Stimulated activated CD4-positive, alpha-beta T cell treated with anti-CD3 and anti-CD28 coated beads, Interleukin-2, amount 100 ng/mL, for 24 hours (primary cell): ENCODE measurements around the gene COX15.
"Not testable (repeated sequence)": the region's sequence is repeated elsewhere in the genome, so short reads cannot be mapped to it uniquely, and the experiment has no call there.

Source experiments
- DNase-seq, 2 donors: peaks; one replicate each; pipeline ENCODE4 v3.0.0-alpha.2; 2020

COX15 gene

DNA sequence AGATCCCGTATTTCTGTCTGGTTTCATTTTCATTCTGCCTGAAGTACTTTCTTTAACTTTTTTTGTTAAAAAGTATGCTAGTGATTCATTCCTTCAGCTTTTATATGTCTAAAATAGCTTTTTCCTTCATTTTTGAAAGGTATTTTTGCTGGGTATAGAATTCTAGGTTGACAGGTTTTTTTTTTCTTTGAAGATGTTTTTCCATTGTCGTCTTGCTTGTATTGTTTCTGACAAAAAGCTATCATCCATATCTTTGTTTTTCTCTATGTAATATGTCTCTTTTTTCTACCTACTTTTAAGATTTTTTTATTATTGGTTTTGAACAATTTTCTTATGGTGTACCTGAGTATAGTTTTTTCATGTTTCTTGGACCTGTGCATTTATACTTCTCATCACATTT lies 8.3 kb upstream of the COX15 start:
- DNase-seq: no peak

DNA sequence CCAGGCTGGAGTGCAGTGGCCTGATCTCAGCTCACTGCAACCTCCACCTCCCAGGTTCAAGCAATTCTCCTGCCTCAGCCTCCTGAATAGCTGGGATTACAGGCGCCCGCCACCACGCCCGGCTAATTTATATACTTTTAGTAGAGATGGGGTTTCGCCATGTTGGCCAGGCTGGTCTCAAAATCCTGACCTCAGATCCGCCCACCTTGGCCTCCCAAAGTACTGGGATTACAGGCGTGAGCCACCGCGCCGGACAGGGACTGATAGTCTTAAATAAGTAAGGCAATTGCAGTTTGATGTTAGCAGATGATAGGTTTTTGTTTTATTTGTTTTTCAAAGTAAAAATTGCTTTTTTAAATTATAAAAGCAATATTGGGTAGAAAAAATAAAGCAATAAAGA lies 2.2 kb upstream of the COX15 start:
- DNase-seq: not testable (repeated sequence)

DNA sequence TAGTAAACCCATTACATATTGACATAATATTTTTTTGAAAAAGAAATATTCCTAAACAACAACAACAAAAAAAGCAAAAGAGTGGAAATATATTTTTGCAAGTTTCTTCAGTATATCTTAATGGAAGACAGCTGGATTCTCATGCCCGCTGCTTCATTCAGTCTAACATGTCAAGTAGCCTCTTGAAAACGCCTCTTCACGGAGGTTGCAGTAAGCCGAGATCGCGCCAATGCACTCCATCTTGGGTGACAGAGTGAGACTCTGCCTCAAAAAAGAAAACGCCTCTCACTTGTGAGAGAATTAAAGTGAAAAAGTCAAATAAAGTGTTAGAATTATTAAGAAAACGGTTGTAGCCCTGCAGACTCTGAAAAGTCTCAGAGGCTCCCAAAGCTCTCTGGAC lies 1.4 kb upstream of the COX15 start:
- DNase-seq: no peak

DNA sequence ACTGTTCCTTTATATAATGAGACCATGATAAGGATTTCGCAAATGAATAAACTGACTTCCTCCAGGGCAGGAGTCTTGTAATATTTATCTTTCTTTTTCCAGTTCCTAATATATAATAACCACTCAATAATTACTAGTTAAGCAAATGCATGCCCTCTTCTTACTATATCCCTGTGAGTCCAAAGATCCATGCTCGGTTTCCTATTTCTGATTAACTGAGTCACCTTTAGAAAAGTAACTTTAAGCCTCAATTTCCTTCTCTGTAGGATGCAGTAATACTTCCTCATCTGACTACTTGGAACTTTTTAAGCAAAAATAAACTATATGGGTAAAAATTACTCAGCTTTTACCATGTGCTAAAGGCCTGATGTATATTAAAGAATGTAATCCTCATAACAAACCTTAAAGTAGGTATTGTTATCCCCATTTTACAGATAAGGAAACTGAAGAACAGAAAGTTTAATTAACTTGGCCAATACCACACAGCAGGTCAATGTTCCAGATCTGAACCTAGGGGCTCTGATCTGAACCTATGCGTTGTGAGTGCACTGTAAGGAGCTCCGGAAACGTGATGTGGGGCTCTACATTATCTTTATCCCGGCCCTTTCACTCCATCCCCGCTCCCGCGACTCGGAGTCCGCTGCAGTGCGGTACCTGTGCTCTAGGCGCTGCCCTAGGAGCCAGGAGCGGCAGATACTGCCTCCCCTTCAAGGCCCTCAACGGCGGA lies 458 bp downstream of the COX15 start:
- DNase-seq: no peak

DNA sequence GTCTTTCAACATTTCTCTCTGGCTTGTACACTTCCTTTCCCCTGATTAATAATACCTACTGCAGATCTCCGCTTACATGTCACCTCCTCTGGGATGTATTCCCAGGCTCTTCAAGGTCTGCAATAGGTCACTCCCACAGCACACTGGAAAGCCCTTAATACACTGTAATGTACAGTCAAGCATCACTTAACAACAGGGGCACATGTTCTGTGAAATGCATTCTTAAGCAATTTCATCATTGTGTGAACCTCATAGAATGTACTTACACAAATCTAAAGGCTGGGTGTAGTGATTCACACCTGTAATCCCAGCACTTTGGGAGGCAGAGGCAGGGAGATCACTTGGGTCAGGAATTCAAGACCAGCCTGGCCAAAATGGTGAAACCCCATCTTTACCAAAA lies 1.9 kb downstream of the COX15 start:
- no peak for DNase-seq

DNA sequence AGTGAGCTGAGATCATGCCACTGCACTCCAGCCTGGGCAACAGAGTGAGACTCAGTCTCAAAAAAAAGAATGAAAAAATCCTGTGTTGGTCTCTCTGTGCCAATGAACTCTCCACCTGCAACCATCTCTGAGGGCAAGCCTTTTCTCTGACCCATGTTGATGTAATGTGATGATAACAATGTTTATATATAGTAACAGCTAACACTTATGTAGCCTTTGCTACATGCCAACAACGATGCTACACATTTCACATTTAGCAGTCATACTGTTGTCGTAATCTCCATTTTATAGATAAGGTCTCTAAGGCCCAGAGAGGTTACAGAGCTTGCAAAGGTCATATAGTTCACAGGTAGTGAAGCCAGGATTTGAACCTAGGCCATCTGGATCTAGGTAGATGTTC lies 11.5 kb downstream of the COX15 start:
- no peak for DNase-seq

DNA sequence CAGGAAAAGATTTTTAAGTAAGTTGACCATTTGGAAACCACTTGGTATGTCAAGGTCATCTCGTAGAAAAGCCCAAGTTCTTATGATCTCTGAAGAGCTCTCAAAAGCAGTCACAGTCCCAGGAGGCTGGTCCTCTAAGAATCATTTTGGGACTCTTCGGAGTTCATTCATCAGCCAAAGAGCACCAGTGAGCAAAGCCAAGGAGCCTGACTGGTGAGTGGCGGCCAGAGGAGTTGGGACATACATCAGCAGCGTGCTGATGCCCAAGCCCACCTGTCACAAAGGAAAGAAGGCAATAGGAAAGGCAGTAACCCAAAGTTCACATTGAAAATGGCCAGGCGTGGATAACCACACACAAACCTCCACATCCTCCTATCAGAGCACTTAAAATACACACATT lies 17.5 kb downstream of the COX15 start:
- no peak for DNase-seq

DNA sequence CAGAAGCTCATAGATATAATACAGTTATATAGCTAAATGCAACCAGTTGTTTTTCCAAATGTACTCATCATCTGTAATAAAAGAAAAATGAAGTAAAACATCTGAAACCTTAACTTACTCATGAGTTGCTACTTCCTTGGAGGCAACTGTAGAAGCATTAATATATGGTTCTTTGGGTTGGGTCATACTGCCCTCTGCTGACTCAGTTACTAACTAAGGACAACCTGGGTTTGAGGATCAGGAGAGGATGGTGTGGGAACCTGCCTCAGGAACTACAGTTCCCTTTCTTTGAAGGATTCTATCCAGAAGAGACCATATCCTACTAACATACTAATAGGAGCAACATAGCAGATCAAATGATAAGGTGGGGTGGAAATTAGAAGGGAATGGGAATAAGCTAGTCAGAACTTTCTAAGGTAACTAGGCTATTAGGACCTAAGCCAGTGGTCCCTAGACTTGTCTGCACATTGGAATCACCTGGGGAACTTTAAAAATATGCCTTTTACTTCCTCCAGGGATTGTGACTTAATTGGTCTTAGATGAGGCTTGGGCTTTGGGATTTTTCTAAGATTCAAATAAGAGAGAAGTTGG lies 20.7 kb downstream of the COX15 start:
- no peak for DNase-seq

DNA sequence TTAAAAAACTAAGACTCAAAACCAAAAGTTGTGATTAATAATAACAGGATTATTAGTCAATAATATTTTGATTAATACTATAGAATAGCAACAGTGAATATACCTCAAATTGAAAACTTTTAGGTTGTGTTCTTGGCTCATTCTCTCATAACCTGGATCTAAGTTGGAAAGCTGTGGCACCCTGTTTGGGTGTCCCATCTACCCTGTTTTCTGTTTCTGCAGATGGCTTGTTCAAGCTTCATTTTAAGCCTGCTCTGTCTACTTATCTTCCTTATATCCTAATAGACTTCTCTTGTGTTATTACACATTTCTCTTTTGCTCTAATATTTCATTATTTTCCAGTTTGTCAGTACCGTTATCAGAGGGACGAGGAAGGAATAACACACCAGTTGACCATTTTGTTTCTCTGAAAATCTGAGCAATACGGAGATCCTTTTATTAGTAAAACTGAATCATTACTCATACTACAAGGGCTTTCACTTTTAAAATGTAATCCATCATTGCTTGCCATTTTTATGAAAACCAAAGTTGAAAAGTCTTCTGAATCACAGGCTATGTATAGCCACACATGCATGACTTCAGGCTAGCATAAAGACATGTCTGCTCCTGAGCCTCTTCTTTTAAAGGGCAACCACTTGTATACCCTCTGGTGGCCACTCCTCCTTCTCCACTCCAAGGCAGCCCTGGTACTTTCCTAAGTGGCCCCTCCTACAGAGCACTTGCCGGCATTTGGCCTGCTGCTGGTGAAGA lies 22.3 kb downstream of the COX15 start:
- no peak for DNase-seq

DNA sequence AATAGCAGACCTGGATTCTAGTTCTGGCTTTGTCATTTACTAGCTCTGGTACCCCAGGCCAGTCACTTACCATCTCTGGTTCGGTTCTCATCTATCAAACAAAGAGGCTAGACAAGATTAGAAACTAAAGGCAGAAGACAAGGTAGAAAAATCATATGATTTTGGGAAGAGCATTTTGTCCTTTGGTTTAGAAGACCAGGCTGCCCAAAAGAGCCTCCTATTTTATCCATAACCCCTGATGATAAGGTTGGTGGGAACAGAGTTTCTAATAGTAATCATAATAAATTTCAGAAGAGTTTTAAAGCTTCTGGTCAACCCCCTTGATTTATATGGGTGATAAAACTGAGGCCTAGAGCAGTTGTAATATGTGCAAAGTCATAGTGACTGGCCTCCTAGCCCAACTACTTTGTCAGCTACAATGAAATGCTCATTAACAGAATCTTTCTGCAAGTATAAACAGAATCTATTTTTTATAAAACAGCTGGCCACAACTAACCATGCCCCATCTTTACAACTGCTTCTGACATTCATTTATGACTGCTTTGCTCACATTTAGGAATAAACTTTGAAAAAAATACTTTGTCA lies 23.4 kb downstream of the COX15 start:
- DNase-seq: no peak

DNA sequence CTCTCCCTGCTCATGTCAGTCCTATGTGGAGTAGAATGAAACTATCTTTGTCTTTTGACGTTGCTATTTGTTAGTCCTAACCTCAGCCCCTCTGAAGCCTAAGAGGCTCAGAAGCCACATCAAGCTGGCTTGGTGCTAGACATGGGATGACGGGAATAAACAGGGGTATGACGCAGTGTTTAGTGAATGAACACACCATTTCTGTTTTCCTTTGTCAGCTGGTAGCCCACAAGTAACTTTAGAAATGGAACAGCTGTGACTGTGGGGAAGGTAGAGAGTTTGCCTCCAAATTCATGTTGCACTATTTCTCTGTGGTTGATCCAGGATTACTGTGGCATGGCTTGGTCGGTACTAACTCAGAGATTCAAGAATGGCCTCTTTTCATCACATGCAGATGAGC lies 31.3 kb downstream of the COX15 start:
- DNase-seq: no peak

DNA sequence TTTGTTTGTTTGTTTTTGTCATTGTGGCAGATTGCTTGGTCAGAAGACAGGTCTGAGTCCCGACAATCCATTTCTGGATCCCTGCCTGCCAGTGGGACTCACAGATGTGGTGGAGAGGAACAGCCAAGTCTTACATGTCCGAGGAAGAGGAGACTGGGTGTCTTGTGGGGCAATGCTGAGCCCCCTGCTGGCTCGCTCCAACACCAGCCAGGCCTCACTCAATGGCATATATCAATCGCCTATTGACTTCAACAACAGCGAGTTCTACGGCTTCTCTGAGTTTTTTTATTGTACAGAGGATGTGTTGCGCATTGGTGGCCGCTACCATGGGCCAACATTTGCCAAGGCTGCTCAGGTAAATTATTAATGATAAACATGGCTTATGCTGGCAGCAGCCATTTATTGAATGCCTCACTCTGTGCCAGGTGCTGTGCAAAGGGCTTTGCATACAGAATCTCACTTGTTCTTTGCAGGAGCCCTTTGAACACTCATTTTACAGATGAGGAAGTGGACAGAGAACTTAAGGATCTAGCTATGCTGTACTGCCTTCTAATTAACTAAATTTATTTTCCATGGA lies 33.3 kb downstream of the COX15 start:
- DNase-seq: no peak

DNA sequence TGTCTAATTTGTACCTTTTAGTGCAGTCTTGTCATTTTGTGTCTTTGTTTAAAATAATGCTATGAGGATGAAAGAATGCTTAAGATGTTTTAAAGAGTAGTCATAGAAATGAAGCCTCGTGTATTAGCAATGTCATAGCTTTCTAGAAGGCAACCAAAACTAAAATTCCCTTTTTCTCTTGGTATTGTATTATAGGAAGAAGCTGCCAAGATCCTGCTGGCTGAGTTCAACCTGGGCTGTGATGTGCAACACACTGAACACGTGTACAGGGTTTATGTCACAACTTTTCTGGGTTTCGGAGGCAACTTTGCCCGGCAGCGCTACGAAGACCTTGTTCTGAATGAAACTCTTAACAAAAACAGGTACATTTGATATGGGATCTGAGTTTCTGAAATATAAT lies 36.2 kb downstream of the COX15 start:
- no peak for DNase-seq

DNA sequence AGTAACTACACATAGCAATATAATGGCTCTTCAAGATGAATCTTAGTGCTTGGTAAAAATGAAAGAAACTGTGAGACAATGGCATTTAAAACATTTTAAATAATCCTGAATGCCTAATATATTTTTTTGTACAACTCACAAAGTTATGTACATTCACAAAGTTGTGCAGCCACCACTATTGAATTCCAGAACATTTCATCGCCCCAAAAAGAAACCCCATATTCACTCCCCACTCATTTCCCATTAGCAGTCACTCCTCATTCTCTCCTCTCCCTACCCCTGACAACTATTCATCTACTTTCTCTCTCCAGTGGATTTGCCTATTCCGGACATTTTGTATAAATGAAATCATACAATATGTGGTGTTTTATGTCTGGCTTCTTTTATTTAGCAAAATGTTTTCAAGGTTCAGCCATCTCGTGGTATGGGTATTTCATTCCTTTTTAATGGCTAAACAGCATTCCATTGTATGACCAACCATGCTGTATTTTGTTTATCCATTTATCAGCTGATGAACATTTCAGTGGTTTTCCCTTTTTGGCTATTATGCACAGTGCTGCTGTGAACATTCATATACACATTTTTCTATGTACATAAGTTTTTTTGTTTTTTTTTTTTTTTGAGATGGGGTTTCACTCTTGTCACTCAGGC lies 37.9 kb downstream of the COX15 start:
- no peak for DNase-seq

DNA sequence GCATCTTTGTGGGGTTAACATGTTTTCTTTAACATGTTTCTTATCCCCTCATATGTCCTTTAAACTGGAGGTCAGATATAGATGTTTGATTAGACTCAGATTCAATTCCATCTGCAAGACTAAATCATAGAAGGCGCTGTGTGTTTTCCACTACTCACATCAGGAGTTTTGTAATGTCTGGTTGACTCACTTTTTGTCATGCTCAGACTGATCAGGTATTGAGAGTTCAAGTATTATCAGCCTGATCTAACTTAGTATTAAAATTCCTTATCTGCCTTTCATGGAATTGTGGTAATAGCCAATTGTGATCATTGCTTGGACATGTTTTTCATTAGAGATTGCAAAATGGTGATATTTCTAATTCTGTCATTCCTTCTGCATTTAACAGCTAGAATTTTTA lies 42.5 kb downstream of the COX15 start:
- DNase-seq: no peak

DNA sequence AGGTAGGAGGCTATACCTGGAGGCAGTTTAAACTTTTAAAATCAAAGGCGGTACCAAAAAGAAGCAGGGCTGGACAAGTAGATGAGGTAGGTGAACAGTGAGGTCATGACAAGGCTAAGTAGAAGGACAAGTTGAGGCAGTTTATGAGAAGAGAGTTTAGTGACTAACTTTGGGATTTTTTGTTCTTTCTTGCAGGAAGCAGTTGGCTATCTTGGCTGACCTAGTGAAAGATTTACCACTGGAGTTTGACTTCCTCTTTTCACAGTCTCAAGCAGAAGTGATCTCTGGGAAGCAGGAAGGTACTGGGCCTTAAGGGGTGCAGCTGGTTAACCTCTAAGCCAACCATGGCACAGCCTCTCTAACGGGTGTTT lies 46.3 kb downstream of the COX15 start:
- DNase-seq: no peak

DNA sequence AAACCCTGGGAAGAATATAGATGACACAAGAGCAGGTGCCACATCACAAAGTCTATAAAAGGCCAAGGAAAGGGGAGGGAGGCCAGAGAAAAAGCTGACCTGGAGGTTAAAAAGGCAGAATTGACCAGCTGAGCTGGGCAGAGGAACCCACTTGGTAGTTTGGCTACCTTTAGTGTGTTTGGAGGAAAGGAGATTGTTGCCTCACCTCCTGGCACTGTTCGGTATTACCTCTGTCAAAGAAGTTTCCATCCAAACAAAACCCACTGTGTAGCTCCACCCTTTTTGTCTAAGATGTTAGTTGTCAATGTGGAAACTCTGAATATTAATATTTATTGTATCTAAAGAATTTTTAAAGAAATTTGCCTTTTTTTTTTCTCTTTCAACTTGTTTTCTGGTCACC lies 49.2 kb downstream of the COX15 start:
- DNase-seq: no peak
